T-helper 17 cell (primary cell): ENCODE measurements around the gene TMPRSS3. TPM values are rescaled to one million over a fixed set of nuclear protein-coding genes. Genes with fewer than 3 reads are reported as not detected.

Source experiments
- ATAC-seq: fragments of 150-1000 bp; cut with Tn5 transposase; 2 replicates; pipeline ENCODE4 v1.10.0; 2021; ENCODE audit warnings: mild to moderate bottlenecking, moderate library complexity
- DNase-seq, 3 donors: peaks; one replicate each; pipeline versions ENCODE4 v3.0.0 to v3.0.0-alpha.2; 2020 to 2021
- H3K9me3 ChIP-seq: one replicate; pipeline ENCODE4 v1.7.0; 2013; ENCODE audit warnings: low read length, mild to moderate bottlenecking; ENCODE audit not compliant: control insufficient read depth, poor library complexity, severe bottlenecking
- H3K27ac Mint-ChIP-seq: one replicate; pipeline ENCODE4 v1.8.0; 2022; ENCODE audit warnings: mild to moderate bottlenecking, moderate library complexity, mixed read lengths
- H3K27me3 Mint-ChIP-seq: one replicate; pipeline ENCODE4 v1.8.0; 2022; ENCODE audit warnings: mixed read lengths
- H3K36me3 Mint-ChIP-seq: one replicate; pipeline ENCODE4 v1.8.0; 2022; ENCODE audit warnings: low read depth, mixed read lengths
- H3K4me1 Mint-ChIP-seq: one replicate; pipeline ENCODE4 v1.8.0; 2022; ENCODE audit warnings: mild to moderate bottlenecking, mixed read lengths
- H3K4me3 Mint-ChIP-seq: one replicate; pipeline ENCODE4 v1.8.0; 2022; ENCODE audit warnings: mild to moderate bottlenecking, moderate library complexity, mixed read lengths
- total RNA-seq, 4 donors: library from RNA in 2 of 4; stranded (reverse) in 2 of 4; gene quantifications; one replicate each; pipeline ENCODE4 v1.2.3 and lab custom pipeline; 2022 to 2026

The TMPRSS3 gene
- total RNA-seq, 2 donors from 2014 or later = 2.8 to 4.5 TPM

DNA sequence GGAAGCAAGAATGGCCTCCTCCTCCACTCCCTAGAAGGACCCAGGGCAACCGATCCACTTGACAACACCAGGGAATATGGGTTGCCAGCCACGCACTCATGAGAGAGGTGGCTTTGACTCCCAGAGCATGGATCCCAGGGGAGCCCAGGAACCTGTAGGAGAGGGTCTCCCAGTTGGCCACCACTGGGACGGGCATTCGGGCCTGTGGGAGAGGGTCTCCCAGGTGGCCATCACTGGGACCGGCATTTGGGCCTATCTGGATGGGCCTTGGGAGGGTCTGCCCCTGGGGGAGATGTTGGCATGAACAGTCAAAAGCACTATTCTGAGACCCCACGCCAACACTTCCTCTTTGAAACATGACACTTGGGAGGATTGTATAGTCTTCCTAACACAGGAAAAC lies 30.1 kb downstream of the TMPRSS3 start:
- no peak overlapping the region for H3K4me3 Mint-ChIP-seq
- peaks cover 14% of the 10 kb centered on the region for H3K27me3 Mint-ChIP-seq
- ATAC-seq (no peak), DNase-seq (no peak)
- no peaks in the 10 kb centered on the region for H3K9me3 ChIP-seq
- H3K4me1 Mint-ChIP-seq = peaks cover 7% of the 10 kb centered on the region
- no peak overlapping the region for H3K27ac Mint-ChIP-seq
- H3K36me3 Mint-ChIP-seq = no peaks in the 10 kb centered on the region

DNA sequence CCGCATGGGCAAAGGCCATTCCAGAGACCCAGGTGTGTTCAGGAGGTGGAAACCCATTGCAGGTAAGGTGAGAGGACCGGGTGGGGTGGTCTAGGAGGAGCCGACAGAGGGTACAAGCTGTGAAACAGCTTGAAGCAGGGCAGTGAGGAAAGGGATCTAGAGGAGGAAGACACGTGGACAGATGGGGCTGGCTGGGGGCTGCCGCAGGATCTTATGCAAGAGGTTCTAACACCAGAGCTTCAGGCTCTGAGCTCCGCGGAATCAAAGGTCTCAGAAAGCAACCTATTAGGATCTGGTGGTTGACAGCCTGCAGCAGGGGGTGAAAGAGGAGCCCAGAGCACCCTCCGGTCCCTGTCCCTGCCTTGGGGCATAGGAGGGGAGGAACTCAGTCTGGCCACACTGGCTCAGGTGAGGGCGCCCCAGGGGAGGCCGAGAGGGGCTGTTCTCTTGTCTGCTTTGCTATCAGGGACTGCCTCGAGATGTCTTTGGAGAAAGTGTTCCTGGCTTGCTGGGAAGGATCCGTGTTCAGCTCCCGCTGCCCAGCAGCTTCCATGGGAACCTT lies 31.5 kb downstream of the TMPRSS3 start:
- H3K4me3 Mint-ChIP-seq = no peak overlapping the region
- DNase-seq (no peak), ATAC-seq (no peak)
- no peaks in the 10 kb centered on the region for H3K36me3 Mint-ChIP-seq
- H3K4me1 Mint-ChIP-seq = peaks cover 6% of the 10 kb centered on the region
- H3K27ac Mint-ChIP-seq = no peak overlapping the region
- peaks cover 14% of the 10 kb centered on the region for H3K27me3 Mint-ChIP-seq
- H3K9me3 ChIP-seq = no peaks in the 10 kb centered on the region

DNA sequence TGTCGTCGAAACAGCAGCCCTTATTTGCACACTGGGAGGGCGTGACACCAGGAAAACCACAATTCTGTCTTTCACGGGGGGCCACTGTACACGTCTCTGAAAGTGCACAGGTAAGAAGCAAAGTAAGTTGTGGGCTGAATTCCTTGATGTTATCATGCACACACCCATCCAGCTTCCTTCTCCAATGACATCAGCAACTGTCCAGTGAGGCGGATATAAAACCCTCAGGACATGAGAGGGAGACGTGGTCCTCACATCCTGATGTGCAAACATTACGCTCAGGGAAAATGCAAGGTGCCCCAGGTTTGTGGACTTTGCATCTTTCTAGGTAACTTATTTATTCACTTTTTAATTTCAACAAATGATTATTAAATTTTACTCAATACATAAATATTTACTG lies 32.5 kb downstream of the TMPRSS3 start:
- DNase-seq (no peak), ATAC-seq (no peak)
- Mint-ChIP-seq H3K36me3 (no peaks in the 10 kb centered on the region), H3K4me3 (no peak overlapping the region), H3K4me1 (peaks cover 5% of the 10 kb centered on the region), H3K27ac (no peak overlapping the region), H3K27me3 (peaks cover 14% of the 10 kb centered on the region)
- no peaks in the 10 kb centered on the region for H3K9me3 ChIP-seq

DNA sequence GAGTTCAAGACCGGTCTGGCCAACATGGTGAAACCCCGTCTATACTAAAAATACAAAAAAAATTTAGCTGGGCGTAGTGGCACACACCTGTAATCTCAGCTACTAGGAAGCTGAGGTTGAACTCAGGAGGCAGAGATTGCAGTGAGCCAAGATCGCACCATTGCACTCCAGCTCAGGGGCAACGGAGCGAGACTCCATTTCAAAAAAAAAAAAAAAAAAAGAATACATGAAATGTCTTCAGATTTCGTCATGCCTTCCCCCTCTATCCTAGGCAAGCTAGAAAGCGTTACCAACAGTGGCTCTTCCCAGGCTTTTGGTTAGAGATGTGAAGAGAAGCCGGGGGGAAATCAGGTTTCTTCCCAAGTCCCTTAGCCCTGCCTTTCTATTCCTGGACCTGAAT lies 33.2 kb downstream of the TMPRSS3 start:
- H3K4me3 Mint-ChIP-seq = no peak overlapping the region
- no peak overlapping the region for H3K27ac Mint-ChIP-seq
- ATAC-seq = no peak

DNA sequence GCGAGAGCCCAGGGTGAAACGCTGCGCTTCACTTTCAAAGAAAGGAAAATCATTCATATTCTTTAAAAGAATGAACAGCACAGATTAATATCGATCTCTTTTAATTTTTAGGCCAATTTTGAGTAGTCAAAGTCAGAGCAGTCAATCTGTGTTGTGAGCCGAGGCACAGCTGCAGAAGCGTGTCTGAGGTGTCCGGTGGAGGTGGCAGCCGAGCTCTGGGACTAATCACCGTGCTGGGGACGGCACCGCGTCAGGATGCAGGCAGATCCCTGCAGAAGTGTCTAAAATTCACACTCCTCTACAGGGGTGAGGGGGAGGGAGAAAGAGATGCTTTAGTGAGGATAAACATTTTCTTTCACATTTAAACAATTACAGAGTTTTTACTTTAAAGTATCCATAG lies 33.7 kb downstream of the TMPRSS3 start:
- Mint-ChIP-seq H3K4me3 (no peak overlapping the region), H3K27ac (no peak overlapping the region), H3K4me1 (peaks cover 5% of the 10 kb centered on the region), H3K36me3 (no peaks in the 10 kb centered on the region), H3K27me3 (peaks cover 14% of the 10 kb centered on the region)
- no peaks in the 10 kb centered on the region for H3K9me3 ChIP-seq
- ATAC-seq = no peak
- no peak for DNase-seq

More for the DNA sequence above, 33.2 kb downstream of the TMPRSS3 start:
- H3K27me3 Mint-ChIP-seq = peaks cover 14% of the 10 kb centered on the region
- no peak for DNase-seq
- no peaks in the 10 kb centered on the region for H3K36me3 Mint-ChIP-seq
- H3K4me1 Mint-ChIP-seq = peaks cover 5% of the 10 kb centered on the region
- no peaks in the 10 kb centered on the region for H3K9me3 ChIP-seq

DNA sequence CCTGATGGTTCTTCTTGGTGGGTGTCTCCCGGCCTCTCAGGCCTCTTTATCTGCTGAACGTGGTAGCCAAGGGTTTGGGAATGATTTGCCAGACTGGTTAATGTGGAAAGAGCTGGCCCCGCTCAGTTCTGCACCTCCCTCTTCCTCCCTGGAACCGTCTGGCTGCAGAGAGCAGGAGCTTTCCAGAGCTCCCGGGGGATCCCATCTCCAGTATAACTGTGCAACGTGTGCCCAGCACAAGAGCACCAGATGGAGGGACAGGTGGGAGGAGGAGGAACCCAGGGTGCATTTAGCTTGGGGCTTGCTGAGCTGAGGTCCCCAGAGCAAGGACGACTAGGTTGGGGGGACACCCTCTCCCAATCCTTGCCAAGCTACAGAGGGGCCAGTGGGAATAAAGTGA lies 34.6 kb downstream of the TMPRSS3 start:
- H3K9me3 ChIP-seq = no peaks in the 10 kb centered on the region
- Mint-ChIP-seq H3K27me3 (peaks cover 14% of the 10 kb centered on the region), H3K4me3 (no peak overlapping the region), H3K27ac (no peak overlapping the region), H3K4me1 (peaks cover 5% of the 10 kb centered on the region), H3K36me3 (no peaks in the 10 kb centered on the region)
- ATAC-seq (no peak), DNase-seq (no peak)

DNA sequence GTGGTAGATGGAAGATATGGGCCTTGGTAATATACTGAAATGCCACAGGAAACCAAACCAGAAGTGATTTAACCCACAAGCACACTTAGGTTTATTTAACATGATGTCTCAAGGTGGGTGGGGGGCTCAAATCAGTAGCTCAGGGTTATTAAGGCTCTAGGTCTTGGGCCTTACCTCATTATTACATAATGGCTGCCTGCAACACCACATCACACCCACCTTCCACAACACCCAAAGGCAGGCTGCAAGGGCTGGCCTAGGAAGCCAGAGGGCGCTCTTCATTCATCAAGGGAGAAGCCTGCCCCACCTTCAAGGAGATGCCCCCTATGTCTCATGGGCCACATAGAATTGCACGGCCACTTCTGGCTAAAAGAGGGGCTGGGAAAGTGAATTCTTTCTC lies 35.5 kb downstream of the TMPRSS3 start:
- H3K36me3 Mint-ChIP-seq = no peaks in the 10 kb centered on the region
- DNase-seq = no peak
- no peaks in the 10 kb centered on the region for H3K9me3 ChIP-seq
- no peak overlapping the region for H3K27ac Mint-ChIP-seq
- H3K4me1 Mint-ChIP-seq = peaks cover 5% of the 10 kb centered on the region
- no peak for ATAC-seq
- H3K27me3 Mint-ChIP-seq = peaks cover 14% of the 10 kb centered on the region
- no peak overlapping the region for H3K4me3 Mint-ChIP-seq

DNA sequence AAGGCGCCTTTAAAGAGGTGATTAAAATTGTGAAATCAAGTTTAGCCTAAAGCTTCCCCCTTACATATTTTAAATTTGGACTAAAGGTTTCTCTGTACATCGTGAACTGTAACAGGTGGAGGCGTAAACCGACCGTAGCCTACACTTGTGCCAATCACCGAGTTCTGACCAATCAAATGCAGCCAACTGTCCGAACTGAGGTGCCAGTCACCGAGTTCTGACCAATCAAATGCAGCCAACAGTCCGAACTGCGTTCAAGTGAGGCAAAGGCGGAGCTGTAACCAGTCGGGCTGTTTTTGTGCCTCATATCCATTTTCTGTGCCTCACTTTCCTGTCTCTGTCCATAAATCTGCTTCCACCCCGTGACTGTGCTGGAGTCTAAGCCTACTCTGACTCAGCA lies 36.9 kb downstream of the TMPRSS3 start:
- Mint-ChIP-seq H3K4me3 (no peak overlapping the region), H3K36me3 (no peaks in the 10 kb centered on the region), H3K27ac (no peak overlapping the region), H3K4me1 (peaks cover 2% of the 10 kb centered on the region), H3K27me3 (peaks cover 10% of the 10 kb centered on the region)
- no peak for ATAC-seq
- no peaks in the 10 kb centered on the region for H3K9me3 ChIP-seq
- no peak for DNase-seq

DNA sequence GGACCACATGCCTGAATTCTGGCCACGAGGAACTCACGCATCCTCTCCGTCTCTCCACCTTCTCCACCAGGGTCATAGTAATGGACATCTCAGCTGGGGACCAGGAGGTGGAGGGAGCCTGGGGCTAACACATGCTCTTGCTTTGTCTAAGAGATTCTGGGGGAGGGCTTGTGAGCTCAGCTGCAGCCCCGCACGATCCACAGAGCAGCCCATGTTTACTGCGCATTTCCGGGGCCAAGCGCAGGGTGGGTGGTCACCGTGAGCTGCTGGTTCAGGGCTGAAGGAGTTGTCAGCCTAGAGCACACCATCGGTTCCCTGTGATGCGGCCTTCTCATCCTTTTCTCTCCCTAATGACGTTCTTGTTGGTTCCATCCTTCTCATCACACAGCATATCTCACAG lies 37.6 kb downstream of the TMPRSS3 start:
- Mint-ChIP-seq H3K27me3 (peaks cover 7% of the 10 kb centered on the region), H3K27ac (no peak overlapping the region), H3K4me3 (no peak overlapping the region), H3K36me3 (no peaks in the 10 kb centered on the region), H3K4me1 (peaks cover 2% of the 10 kb centered on the region)
- no peaks in the 10 kb centered on the region for H3K9me3 ChIP-seq
- DNase-seq = no peak
- ATAC-seq = no peak

DNA sequence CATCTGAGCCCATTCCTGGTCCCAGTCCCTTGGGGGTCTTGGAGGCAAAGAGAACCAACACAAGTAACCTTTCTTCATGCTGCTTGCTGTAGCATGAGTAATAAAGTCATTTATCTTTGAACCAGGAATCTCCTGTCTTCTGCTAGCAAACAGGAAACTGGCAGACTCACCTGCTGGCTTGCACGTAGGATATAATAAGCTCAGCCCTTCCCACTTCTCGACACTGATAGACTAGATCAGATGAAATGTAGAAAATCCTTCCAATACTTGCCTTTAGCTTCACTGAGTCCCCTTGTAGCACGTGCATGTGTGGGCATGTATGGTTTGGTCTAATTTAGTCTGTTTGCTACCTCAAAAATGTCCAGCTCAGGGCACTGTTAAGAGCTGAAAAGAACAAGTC lies 38.5 kb downstream of the TMPRSS3 start:
- H3K36me3 Mint-ChIP-seq = no peaks in the 10 kb centered on the region
- DNase-seq (no peak), ATAC-seq (no peak)
- no peak overlapping the region for H3K27ac Mint-ChIP-seq
- no peak overlapping the region for H3K4me3 Mint-ChIP-seq
- peaks cover 2% of the 10 kb centered on the region for H3K4me1 Mint-ChIP-seq
- peaks cover 7% of the 10 kb centered on the region for H3K27me3 Mint-ChIP-seq
- H3K9me3 ChIP-seq = no peaks in the 10 kb centered on the region

DNA sequence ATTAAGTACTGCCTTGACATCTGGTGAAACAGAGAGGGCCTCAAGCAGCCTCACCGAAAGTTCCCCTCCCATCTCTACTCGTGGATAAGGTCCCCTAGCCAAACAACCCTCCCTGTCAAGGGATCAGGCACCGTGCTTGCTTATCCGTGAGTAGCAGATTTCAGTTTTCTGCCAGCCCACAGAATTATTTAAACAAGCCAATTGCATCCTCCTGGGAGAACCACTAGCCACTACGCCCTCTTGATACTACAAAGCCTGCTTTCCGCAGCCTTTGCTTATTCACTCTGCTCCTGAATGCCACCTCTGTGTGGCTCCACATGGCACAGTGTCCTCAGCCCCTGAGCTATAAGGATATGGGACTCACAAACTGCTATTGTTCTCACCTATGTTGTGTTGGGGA lies 39.2 kb downstream of the TMPRSS3 start:
- peaks cover under 1% of the 10 kb centered on the region for H3K27me3 Mint-ChIP-seq
- H3K36me3 Mint-ChIP-seq = no peaks in the 10 kb centered on the region

DNA sequence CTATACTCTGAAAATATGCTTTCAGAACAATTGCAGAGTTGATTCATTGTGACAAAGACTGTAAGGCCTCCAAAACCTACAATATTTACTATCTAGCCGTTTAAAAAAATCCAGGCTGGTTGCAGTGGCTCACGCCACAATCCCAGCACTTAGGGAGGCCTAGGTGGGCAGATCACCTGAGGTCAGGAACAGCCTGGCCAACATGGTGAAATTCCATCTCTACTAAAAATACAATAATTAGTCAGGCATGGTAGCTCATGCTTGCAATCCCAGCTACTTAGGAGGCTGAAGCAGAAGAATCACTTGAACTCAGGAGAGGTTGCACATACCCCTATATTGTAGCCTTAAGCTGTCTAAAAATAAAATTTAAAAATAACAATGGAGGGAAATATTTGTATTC lies 39.8 kb downstream of the TMPRSS3 start:
- Mint-ChIP-seq H3K36me3 (no peaks in the 10 kb centered on the region), H3K4me3 (no peak overlapping the region), H3K27ac (no peak overlapping the region), H3K27me3 (no peaks in the 10 kb centered on the region), H3K4me1 (peaks cover 2% of the 10 kb centered on the region)
- no peaks in the 10 kb centered on the region for H3K9me3 ChIP-seq
- DNase-seq (no peak), ATAC-seq (no peak)

More for the DNA sequence above, 39.2 kb downstream of the TMPRSS3 start:
- Mint-ChIP-seq H3K4me1 (peaks cover 2% of the 10 kb centered on the region), H3K4me3 (no peak overlapping the region), H3K27ac (no peak overlapping the region)
- DNase-seq = no peak
- H3K9me3 ChIP-seq = no peaks in the 10 kb centered on the region
- ATAC-seq = no peak

DNA sequence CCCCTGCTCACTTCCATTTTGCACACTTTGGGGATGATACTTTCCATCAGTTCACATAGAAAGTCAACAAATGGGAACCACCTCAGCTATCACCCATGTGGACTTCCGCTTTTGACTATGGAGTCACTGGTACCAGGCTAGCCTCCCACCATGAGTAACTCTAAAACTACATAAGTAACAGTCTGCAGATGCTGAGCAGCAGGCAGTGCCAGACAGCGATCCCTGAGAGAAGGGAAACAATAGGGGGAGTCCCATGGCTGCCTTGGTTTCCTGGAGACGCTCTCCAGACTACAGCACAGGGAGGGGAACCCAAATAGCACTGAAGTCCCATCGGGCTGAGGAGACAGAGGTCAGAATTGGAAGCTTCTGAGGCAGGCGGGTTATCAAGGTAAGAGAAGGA lies 42.2 kb downstream of the TMPRSS3 start:
- no peak overlapping the region for H3K27ac Mint-ChIP-seq
- DNase-seq (no peak), ATAC-seq (no peak)
- no peaks in the 10 kb centered on the region for H3K27me3 Mint-ChIP-seq
- peaks cover 2% of the 10 kb centered on the region for H3K4me1 Mint-ChIP-seq
- no peaks in the 10 kb centered on the region for H3K9me3 ChIP-seq
- H3K36me3 Mint-ChIP-seq = no peaks in the 10 kb centered on the region
- no peak overlapping the region for H3K4me3 Mint-ChIP-seq

DNA sequence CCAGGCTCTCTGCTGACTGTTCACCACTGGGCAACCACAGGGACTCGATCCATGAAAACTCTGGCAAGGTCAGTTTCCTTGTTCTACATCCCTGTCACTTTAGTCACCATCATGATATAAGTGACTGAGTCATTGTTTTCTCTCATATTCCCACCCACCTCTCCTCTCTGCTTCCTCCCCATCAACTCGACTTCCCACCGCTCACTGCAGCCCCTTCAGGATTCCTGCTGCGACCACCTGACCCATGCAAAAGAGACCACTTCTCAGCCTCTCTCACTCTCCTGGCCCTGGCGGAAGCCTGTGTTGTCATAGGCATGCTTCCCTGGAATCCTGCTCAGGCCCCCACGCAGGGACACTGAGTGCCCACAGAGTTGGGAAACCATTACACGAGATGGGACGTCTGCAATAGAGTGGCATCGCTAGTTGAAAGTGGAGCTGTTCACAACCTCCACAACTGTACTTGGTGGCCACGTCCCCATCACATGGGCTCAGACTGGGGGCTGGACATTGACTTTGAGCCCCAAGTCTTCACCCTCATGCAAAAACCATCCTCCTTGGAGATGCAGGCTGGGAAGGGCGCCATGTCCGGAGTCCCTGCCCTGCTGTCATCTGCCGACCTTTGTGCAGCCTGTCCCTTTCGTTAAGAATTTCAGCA lies 43.3 kb downstream of the TMPRSS3 start:
- no peak overlapping the region for H3K4me3 Mint-ChIP-seq
- ATAC-seq (no peak), DNase-seq (no peak)
- no peak overlapping the region for H3K27ac Mint-ChIP-seq
- H3K4me1 Mint-ChIP-seq = no peaks in the 10 kb centered on the region
- H3K36me3 Mint-ChIP-seq = no peaks in the 10 kb centered on the region
- H3K9me3 ChIP-seq = no peaks in the 10 kb centered on the region
- H3K27me3 Mint-ChIP-seq = no peaks in the 10 kb centered on the region
